GM12878 (cell line): ENCODE data around the gene OR6N2. TPM values are rescaled to one million over a fixed set of nuclear protein-coding genes. Genes with fewer than 3 reads are reported as not detected.

Source experiments
- ATAC-seq: fragments of 200-7000 bp; cut with Tn5 transposase; 3 replicates; pipeline ENCODE4 v1.9.1; 2020; ENCODE audit warnings: mild to moderate bottlenecking, moderate library complexity
- BruUV-seq: library from RNA; stranded (reverse); fragments of 400-500 nt; replicated peaks from 2 replicates; lab custom pipeline; 2021; lab: Mats Ljungman, UMichigan
- CTCF ChIA-PET: fragments of 300-600 bp; sonication (Branson Sonifier 250); formaldehyde crosslinking; extraction: SDS; loops from one replicate; lab custom pipeline; 2021; ENCODE audit warnings: inconsistent platforms; lab: Yijun Ruan, JAX
- POLR2A ChIA-PET: fragments of 350-600 bp; formaldehyde crosslinking; extraction: SDS; loops from one replicate; lab custom pipeline; 2021; ENCODE audit warnings: inconsistent platforms; lab: Charles Lee
- RAD21 ChIA-PET: fragments of 300-600 bp; sonication (Branson Sonifier 250); formaldehyde crosslinking; loops from one replicate; lab custom pipeline; 2023; ENCODE audit warnings: antibody characterized with exemption; ENCODE audit not compliant: unreplicated experiment; lab: Charles Lee
- SMC1A ChIA-PET: fragments of 300-600 bp; sonication (Branson Sonifier 250); formaldehyde crosslinking; loops from one replicate; lab custom pipeline; 2023; ENCODE audit not compliant: unreplicated experiment, uncharacterized antibody; lab: Charles Lee
- DNase-seq: peaks from one replicate; pipeline ENCODE4 v3.0.0-alpha.2; 2011; ENCODE audit warnings: low read depth, low spot score
- FAIRE-seq: peaks from 3 replicates; lab custom pipeline; 2011; peaks lifted over from hg19 to GRCh38; lab: Jason Lieb, UNC
- H2AFZ ChIP-seq: 2 replicates; pipeline ENCODE4 v1.6.0; 2011; ENCODE audit warnings: low read depth, low read length, control low read depth; ENCODE audit not compliant: control insufficient read depth
- H3K27ac ChIP-seq: 2 replicates; pipeline ENCODE4 v1.5.1; 2011; ENCODE audit warnings: control low read depth; ENCODE audit not compliant: control insufficient read depth, insufficient read depth
- H3K27me3 ChIP-seq, 2 experiments: replicated peaks in 1 of 2; 2 replicates each; pipeline versions ENCODE4 v1.6.0 to v1.6.1; 2011; ENCODE audit warnings: low read length in 1 of 2; ENCODE audit not compliant: control insufficient read depth in 2 of 2, insufficient read depth in 2 of 2
- H3K36me3 ChIP-seq, 2 experiments: 2 replicates each; pipeline ENCODE4 v1.5.1; 2011; ENCODE audit warnings: low read length in 1 of 2; ENCODE audit not compliant: control insufficient read depth in 2 of 2, insufficient read depth in 2 of 2
- H3K4me1 ChIP-seq: 2 replicates; pipeline ENCODE4 v1.6.1; 2011; ENCODE audit warnings: mild to moderate bottlenecking, low read length, moderate library complexity, mixed read lengths; ENCODE audit not compliant: control insufficient read depth, insufficient read depth
- H3K4me2 ChIP-seq: 2 replicates; pipeline ENCODE4 v1.6.0; 2011; ENCODE audit warnings: control low read depth; ENCODE audit not compliant: control insufficient read depth, insufficient read depth
- H3K4me3 ChIP-seq: fragments of 200-600 bp; sonication (generic); 2 replicates; pipeline ENCODE4 v1.5.1; 2016
- H3K79me2 ChIP-seq: 2 replicates; pipeline ENCODE4 v1.6.0; 2011; ENCODE audit warnings: low read length; ENCODE audit not compliant: control insufficient read depth, insufficient read depth
- H3K9ac ChIP-seq: 2 replicates; pipeline ENCODE4 v1.8.0; 2011; ENCODE audit warnings: low read length, control low read depth, mixed read lengths; ENCODE audit not compliant: control insufficient read depth, insufficient read depth
- H3K9me3 ChIP-seq: replicated peaks from 3 replicates; pipeline ENCODE4 v1.5.1; 2011; ENCODE audit warnings: mild to moderate bottlenecking, low read length; ENCODE audit not compliant: control insufficient read depth, insufficient read depth
- H4K20me1 ChIP-seq: 2 replicates; pipeline ENCODE4 v1.6.0; 2011; ENCODE audit not compliant: control insufficient read depth, insufficient read depth
- EZH2 ChIP-seq: IDR thresholded peaks from 2 replicates; pipeline ENCODE4 v1.6.1; 2012; ENCODE audit warnings: low read depth, mild to moderate bottlenecking, control low read depth, inconsistent platforms, low read length, borderline replicate concordance; ENCODE audit not compliant: control insufficient read depth
- MYB ChIP-seq: fragments of 150-350 bp; IDR thresholded peaks from 2 replicates; pipeline ENCODE4 v1.6.1; 2014; ENCODE audit warnings: mild to moderate bottlenecking, low read depth, low read length, borderline replicate concordance
- NR2C1 ChIP-seq: fragments of 450-650 bp; IDR thresholded peaks from 2 replicates; pipeline ENCODE4 v1.6.1; 2017; ENCODE audit warnings: antibody characterized with exemption, mild to moderate bottlenecking, moderate library complexity
- ZNF622 ChIP-seq: fragments of 450-650 bp; IDR thresholded peaks from 2 replicates; pipeline ENCODE4 v1.6.1; 2017; ENCODE audit warnings: mild to moderate bottlenecking, inconsistent platforms
- WGBS: methylation state at CpG from one replicate; pipeline ENCODE4 v1.1.6; 2016; ENCODE audit warnings: low lambda C conversion rate; ENCODE audit not compliant: insufficient replicate concordance, insufficient coverage; ENCODE audit errors: missing lambda C conversion rate; 5-methylcytosine and 5-hydroxymethylcytosine counted together
- in situ Hi-C: fragments of 300-500 bp; cut with MboI; formaldehyde crosslinking; loops from 9 replicates; pipeline ENCODE4 v1.14.3; 2018; ENCODE audit warnings: mixed read lengths
- intact Hi-C: fragments of 100-400 bp; cut with micrococcal nuclease; formaldehyde crosslinking; loops from one replicate; pipeline ENCODE4 v1.14.2; 2022; ENCODE audit not compliant: unreplicated experiment
- polyA plus RNA-seq, 11 experiments: library from polyadenylated mRNA; depleted of rRNA in 4 of 11; unstranded in 6 of 11; stranded (reverse) in 5 of 11; fragments of >200 nt; fragmentation: Nextera tagmentation in 4 of 11; fragmentation: Illumina TruSeq in 1 of 11; extraction: Ambion mirVana in 4 of 11; extraction: Trizol in 1 of 11; gene quantifications; 1 replicate in 1 of 11; 2 replicates in 10 of 11; pipeline versions ENCODE4 v1.2.1 to v1.2.3, GENCODE V29; 2011 to 2016; ENCODE audit warnings: inconsistent platforms in 2 of 11, missing spikeins in 2 of 11, low read depth in 1 of 11
- total RNA-seq, 4 experiments: library from RNA; depleted of rRNA in 3 of 4; stranded (reverse); fragments of >200 nt in 3 of 4; fragmentation: Illumina TruSeq in 1 of 4; extraction: Trizol in 1 of 4; gene quantifications; 2 replicates each; pipeline versions ENCODE4 v1.2.1 to v1.2.3, GENCODE V29; 2013 to 2021
- TF ChIP-seq, protein P1 (sequence below): fragments of 450-650 bp; IDR thresholded peaks from 2 replicates; pipeline ENCODE4 v1.6.1; 2018; ENCODE audit warnings: borderline replicate concordance, mild to moderate bottlenecking; ENCODE audit not compliant: partially characterized antibody

OR6N2 gene
- total and polyA plus RNA-seq, 10 of the 15 experiments (the other 5 are each of a cell fraction or from before 2014, with no cell fraction given), result not detected

DNA sequence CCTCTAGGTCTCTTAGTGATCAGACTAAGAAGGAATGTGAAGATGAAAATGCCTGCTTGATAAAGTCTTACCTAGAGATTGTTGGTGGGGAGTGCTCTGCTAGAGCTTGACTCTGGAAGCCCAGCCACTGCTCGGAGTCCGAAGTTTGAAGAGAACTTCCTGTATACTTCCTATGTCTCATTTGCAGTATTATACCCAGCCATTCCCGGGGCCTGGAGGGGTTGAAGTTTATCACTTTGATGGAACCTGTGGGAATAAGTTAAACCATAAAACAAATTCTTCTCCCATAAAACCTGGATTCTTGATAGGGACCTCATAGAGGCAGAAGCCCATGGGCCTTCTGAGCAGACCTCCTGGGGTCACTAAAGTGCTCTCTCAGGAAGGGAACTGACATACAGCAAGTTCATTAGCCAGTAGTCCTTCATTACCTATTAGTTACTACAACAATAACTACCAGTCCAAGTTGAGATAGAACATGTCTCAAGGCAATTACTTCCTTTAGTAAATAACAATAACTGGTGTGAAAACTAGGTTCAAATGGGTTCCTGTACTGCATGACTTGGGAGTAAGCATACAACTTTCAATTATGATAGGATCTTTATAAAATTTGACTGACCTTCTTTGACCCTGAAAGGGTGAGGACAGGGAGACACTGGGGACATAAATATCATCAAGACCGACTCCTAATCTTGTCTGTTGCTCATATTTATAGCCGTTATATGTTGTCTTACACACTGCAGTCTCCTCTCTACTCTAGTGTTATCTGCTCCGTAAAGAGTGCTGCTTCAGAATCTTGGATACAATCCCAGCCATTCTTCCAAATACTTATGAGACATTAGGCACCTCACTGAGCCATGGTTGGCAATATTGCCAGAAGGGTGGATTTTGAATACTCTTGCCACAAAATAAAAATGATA is 8.8 kb downstream of the OR6N2 start, which contains the start of gene OR6N1:
Gene OR6N1, minus strand, starts transcription at position 246 of the 917 bp plus-strand sequence. CDS start 5,513 bp downstream, outside the sequence.
- no peaks in the 10 kb centered on the region for H3K27me3 ChIP-seq
- in situ Hi-C loops (no loop called here), intact Hi-C loops (no loop called here)
- ChIA-PET RAD21 (no interaction called here), SMC1A (no interaction called here), POLR2A (no interaction called here), CTCF (no interaction called here)
- no peaks in the 10 kb centered on the region for H3K9me3 ChIP-seq
- no peak within 1 kb of the TSS for H3K4me3 ChIP-seq
- 38% methylated on average over 6 of the region's 6 CpGs for WGBS
- no peak within 1 kb of the TSS for H2AFZ ChIP-seq
- H3K79me2 ChIP-seq, result no peaks in the 10 kb centered on the region
- no peaks in the 10 kb centered on the region for H3K36me3 ChIP-seq
- BruUV-seq, result no TSS peak
- TF ChIP-seq EZH2 (no peak), NR2C1 (no peak), MYB (no peak), ZNF622 (no peak)
- TF ChIP-seq, protein P1, sequence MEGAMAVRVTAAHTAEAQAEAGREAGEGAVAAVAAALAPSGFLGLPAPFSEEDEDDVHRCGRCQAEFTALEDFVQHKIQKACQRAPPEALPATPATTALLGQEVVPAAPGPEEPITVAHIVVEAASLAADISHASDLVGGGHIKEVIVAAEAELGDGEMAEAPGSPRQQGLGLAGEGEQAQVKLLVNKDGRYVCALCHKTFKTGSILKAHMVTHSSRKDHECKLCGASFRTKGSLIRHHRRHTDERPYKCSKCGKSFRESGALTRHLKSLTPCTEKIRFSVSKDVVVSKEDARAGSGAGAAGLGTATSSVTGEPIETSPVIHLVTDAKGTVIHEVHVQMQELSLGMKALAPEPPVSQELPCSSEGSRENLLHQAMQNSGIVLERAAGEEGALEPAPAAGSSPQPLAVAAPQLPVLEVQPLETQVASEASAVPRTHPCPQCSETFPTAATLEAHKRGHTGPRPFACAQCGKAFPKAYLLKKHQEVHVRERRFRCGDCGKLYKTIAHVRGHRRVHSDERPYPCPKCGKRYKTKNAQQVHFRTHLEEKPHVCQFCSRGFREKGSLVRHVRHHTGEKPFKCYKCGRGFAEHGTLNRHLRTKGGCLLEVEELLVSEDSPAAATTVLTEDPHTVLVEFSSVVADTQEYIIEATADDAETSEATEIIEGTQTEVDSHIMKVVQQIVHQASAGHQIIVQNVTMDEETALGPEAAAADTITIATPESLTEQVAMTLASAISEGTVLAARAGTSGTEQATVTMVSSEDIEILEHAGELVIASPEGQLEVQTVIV, result no peak
- no peak within 1 kb of the TSS for H3K27ac ChIP-seq
- FAIRE-seq (no peak), DNase-seq (no peak), ATAC-seq (no peak)
- no peak within 1 kb of the TSS for H3K4me2 ChIP-seq
- no peak within 1 kb of the TSS for H3K9ac ChIP-seq
- H4K20me1 ChIP-seq, result no peaks in the 10 kb centered on the region
- H3K4me1 ChIP-seq, result no peaks in the 10 kb centered on the region
